ENCODE data around the gene LCN6. TPM values are rescaled to one million over a fixed set of nuclear protein-coding genes. Genes with fewer than 3 reads are reported as not detected.
A peak's percentile ranks its signal among the peaks of the same experiment; 100 is the strongest.

Gene LCN6
- total and polyA plus RNA-seq, 9 of the 15 experiments (the other 6 are each of a cell fraction or from before 2014, with no cell fraction given): 0.10 to 0.45 (median 0.37) TPM; not detected in 5

GRCh38 chr9:136700959-136701667 is 47.2 kb downstream of the LCN6 start (continued):
- TF ChIP-seq CXXC5 (CRISPR knock-in tag; IDR thresholded peaks at IDR 0.05) (peak; percentile 69), CBFA2T3 (IDR thresholded peaks at IDR 0.05) (no peak), ZBTB1 (CRISPR knock-in tag; IDR thresholded peaks at IDR 0.05; ENCODE audit: borderline replicate concordance, low read depth) (no peak), NR2C1 (IDR thresholded peaks at IDR 0.05) (no peak), NR2C1 (tag; IDR thresholded peaks at IDR 0.05) (0 out of 2 replicates have a peak, but pooled peaks have one; percentile 27), TFAP4 (CRISPR knock-in tag; IDR thresholded peaks at IDR 0.05; ENCODE audit: borderline replicate concordance) (0 out of 2 replicates have a peak, but pooled peaks have one; percentile 31), ETV5 (CRISPR knock-in tag; IDR thresholded peaks at IDR 0.05; ENCODE audit: low read depth) (no peak), ZFP91 (CRISPR knock-in tag; IDR thresholded peaks at IDR 0.05) (no peak), KAT8 (IDR thresholded peaks at IDR 0.05; ENCODE audit: low read depth) (no peak), ZBTB7A (IDR thresholded peaks at IDR 0.05; ENCODE audit: borderline replicate concordance, control insufficient read depth, low read depth, low read length) (0 out of 2 replicates have a peak, but pooled peaks have one; percentile 21), MGA (IDR thresholded peaks at IDR 0.05) (peak; percentile 79), FOSL1 (tag; conservative IDR thresholded peaks at IDR 0.05) (no peak), ATF7 (IDR thresholded peaks at IDR 0.05) (peak; percentile 20; the same call in 1 of the 2 replicates), RBM17 (IDR thresholded peaks at IDR 0.05; ENCODE audit: borderline replicate concordance, low read depth, low read length) (no peak)

Data from K562 (cell line).